ENCODE measurements around the gene CUX1.
"Not testable (repeated sequence)": the region's sequence is repeated elsewhere in the genome, so short reads cannot be mapped to it uniquely, and the experiment has no call there.

CUX1 gene

GRCh38 chr7:102165136-102165535 is 347.7 kb downstream of the CUX1 start:
- DNase-seq: no peak

GRCh38 chr7:102167254-102167653 is 349.8 kb downstream of the CUX1 start:
- no peak for DNase-seq

GRCh38 chr7:102169651-102170392 is 352.4 kb downstream of the CUX1 start:
- DNase-seq: no peak

GRCh38 chr7:102170393-102170970 is 353.1 kb downstream of the CUX1 start:
- DNase-seq: no peak

- no peak for DNase-seq
These were observed 356.2 kb downstream of the CUX1 start for GRCh38 chr7:102173669-102174068.

GRCh38 chr7:102175423-102176170 is 358.2 kb downstream of the CUX1 start:
- no peak for DNase-seq

GRCh38 chr7:102178410-102178809 is 361.0 kb downstream of the CUX1 start:
- DNase-seq: no peak

- no peak for DNase-seq
These were observed 363.3 kb downstream of the CUX1 start for GRCh38 chr7:102180727-102181126.

- DNase-seq: no peak
These were observed 364.1 kb downstream of the CUX1 start for GRCh38 chr7:102181517-102181916.

GRCh38 chr7:102182016-102182415 is 364.6 kb downstream of the CUX1 start:
- DNase-seq: no peak

- not testable (repeated sequence) for DNase-seq
These were observed 366.4 kb downstream of the CUX1 start for GRCh38 chr7:102183848-102184247.

GRCh38 chr7:102184303-102184702 is 366.9 kb downstream of the CUX1 start:
- DNase-seq: no peak

GRCh38 chr7:102185796-102186195 is 368.4 kb downstream of the CUX1 start:
- no peak for DNase-seq

- DNase-seq: no peak
These were observed 368.9 kb downstream of the CUX1 start for GRCh38 chr7:102186306-102186705.

- DNase-seq: no peak
These were observed 371.3 kb downstream of the CUX1 start for GRCh38 chr7:102188746-102189145.

GRCh38 chr7:102189756-102190155 is 372.3 kb downstream of the CUX1 start:
- DNase-seq: no peak

- DNase-seq: no peak
These were observed 373.4 kb downstream of the CUX1 start for GRCh38 chr7:102190776-102191350.

GRCh38 chr7:102191556-102192379 is 374.3 kb downstream of the CUX1 start:
- DNase-seq: no peak

GRCh38 chr7:102192790-102193189 is 375.4 kb downstream of the CUX1 start:
- no peak for DNase-seq

- no peak for DNase-seq
These were observed 376.4 kb downstream of the CUX1 start for GRCh38 chr7:102193806-102194205.

- no peak for DNase-seq
These were observed 377.9 kb downstream of the CUX1 start for GRCh38 chr7:102195361-102195760.

GRCh38 chr7:102196028-102196427 is 378.6 kb downstream of the CUX1 start:
- no peak for DNase-seq

GRCh38 chr7:102197161-102197560 is 379.7 kb downstream of the CUX1 start:
- DNase-seq: no peak
